GM08714 (cell line): ENCODE data around the gene FLT3LG.
A peak's percentile ranks its signal among the peaks of the same experiment; 100 is the strongest.
"Not testable (repeated sequence)": the region's sequence is repeated elsewhere in the genome, so short reads cannot be mapped to it uniquely, and the experiment has no call there.

ENCODE experiments used
- H3K4me3 ChIP-seq: fragments of 200-500 bp; sonication (Bioruptor generic); 2 replicates; pipeline ENCODE4 v1.5.1; 2014; ENCODE audit warnings: mild to moderate bottlenecking, low read length, inconsistent platforms
- ZNF274 ChIP-seq: IDR thresholded peaks from 2 replicates; pipeline ENCODE4 v1.6.1; 2012; ENCODE audit warnings: mild to moderate bottlenecking, low read depth, low read length

The FLT3LG gene

GRCh38 chr19:49434907-49435583, 39.0 kb upstream of the FLT3LG start:
- no peak overlapping the region for H3K4me3 ChIP-seq
- no peak for TF ChIP-seq ZNF274

- TF ChIP-seq ZNF274: no peak
- H3K4me3 ChIP-seq: no peak overlapping the region
Measured at GRCh38 chr19:49435670-49436069, 38.3 kb upstream of the FLT3LG start.

- no peak overlapping the region for H3K4me3 ChIP-seq
- no peak for TF ChIP-seq ZNF274
Measured at GRCh38 chr19:49436381-49437017, 37.5 kb upstream of the FLT3LG start.

- TF ChIP-seq ZNF274: no peak
Measured at GRCh38 chr19:49437231-49437630, 36.8 kb upstream of the FLT3LG start.

GRCh38 chr19:49438261-49438660, 35.8 kb upstream of the FLT3LG start:
- no peak for TF ChIP-seq ZNF274
- no peak overlapping the region for H3K4me3 ChIP-seq

More at GRCh38 chr19:49437231-49437630, 36.8 kb upstream of the FLT3LG start:
- H3K4me3 ChIP-seq: no peak overlapping the region

- no peak overlapping the region for H3K4me3 ChIP-seq
- TF ChIP-seq ZNF274: no peak
Measured at GRCh38 chr19:49439836-49440235, 34.2 kb upstream of the FLT3LG start.

GRCh38 chr19:49440439-49441209, 33.4 kb upstream of the FLT3LG start:
- no peak overlapping the region for H3K4me3 ChIP-seq

GRCh38 chr19:49441210-49441959, 32.6 kb upstream of the FLT3LG start, which contains the start of gene SLC17A7:
Gene SLC17A7 (minus strand): TSS chr19:49441527. CDS start chr19:49441379, 148 bp downstream.
- TF ChIP-seq ZNF274: no peak
- no peak within 1 kb of the TSS for H3K4me3 ChIP-seq

More at GRCh38 chr19:49440439-49441209, 33.4 kb upstream of the FLT3LG start:
- no peak for TF ChIP-seq ZNF274

GRCh38 chr19:49441960-49442350, 32.1 kb upstream of the FLT3LG start:
- no peak for TF ChIP-seq ZNF274
- no peak overlapping the region for H3K4me3 ChIP-seq

- no peak for TF ChIP-seq ZNF274
- no peak overlapping the region for H3K4me3 ChIP-seq
Measured at GRCh38 chr19:49442354-49442753, 31.7 kb upstream of the FLT3LG start.

- no peak for TF ChIP-seq ZNF274
- peak overlapping the region; percentile 57; the same call in 1 of the 2 replicates for H3K4me3 ChIP-seq
Measured at GRCh38 chr19:49442771-49443365, 31.1 kb upstream of the FLT3LG start.

GRCh38 chr19:49443366-49444099, 30.5 kb upstream of the FLT3LG start:
- TF ChIP-seq ZNF274: no peak
- H3K4me3 ChIP-seq: peak overlapping the region; percentile 57; the same call in 1 of the 2 replicates

- H3K4me3 ChIP-seq: not testable (repeated sequence)
Measured at GRCh38 chr19:49444100-49444700, 29.8 kb upstream of the FLT3LG start.
